SU-DHL-6 (cell line): ENCODE results near the gene TNFAIP8L1.

Source experiments
- EZH2phosphoT487 ChIP-seq: fragments of 200-600 bp; sonication (generic), shearing (Covaris generic); conservative IDR thresholded peaks from 2 replicates; pipeline ENCODE4 v1.6.1; 2018; ENCODE audit warnings: mild to moderate bottlenecking, antibody characterized with exemption, low read length, moderate library complexity, mixed read lengths
- TF ChIP-seq, protein P1 (sequence below): fragments of 200-600 bp; sonication (generic); IDR thresholded peaks from one replicate; pipeline ENCODE4 v1.5.1; 2017; ENCODE audit warnings: antibody characterized with exemption, mild to moderate bottlenecking, low read length, moderate library complexity; ENCODE audit not compliant: insufficient read depth, poor library complexity, severe bottlenecking

DNA sequence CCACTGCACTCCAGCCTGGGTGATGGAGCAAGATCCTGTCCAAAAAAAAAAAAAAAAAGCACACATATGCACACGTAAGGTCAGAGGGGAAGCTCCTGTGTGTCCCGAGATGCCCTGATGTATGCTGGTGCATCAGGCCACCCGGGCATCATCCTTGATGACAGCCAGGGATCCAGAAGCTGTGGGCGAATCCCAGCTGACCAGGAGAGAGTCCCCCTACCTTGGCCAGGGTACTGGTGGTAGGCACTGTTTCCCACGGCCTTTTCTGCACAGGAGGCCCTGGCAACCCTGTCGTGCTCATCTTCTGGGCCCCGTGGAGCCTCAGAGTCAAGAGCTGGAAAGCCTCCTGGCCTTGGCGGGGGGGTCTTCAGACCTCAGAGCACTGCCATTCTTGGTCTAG is 16.8 kb downstream of the TNFAIP8L1 start:
- TF ChIP-seq, protein P1, sequence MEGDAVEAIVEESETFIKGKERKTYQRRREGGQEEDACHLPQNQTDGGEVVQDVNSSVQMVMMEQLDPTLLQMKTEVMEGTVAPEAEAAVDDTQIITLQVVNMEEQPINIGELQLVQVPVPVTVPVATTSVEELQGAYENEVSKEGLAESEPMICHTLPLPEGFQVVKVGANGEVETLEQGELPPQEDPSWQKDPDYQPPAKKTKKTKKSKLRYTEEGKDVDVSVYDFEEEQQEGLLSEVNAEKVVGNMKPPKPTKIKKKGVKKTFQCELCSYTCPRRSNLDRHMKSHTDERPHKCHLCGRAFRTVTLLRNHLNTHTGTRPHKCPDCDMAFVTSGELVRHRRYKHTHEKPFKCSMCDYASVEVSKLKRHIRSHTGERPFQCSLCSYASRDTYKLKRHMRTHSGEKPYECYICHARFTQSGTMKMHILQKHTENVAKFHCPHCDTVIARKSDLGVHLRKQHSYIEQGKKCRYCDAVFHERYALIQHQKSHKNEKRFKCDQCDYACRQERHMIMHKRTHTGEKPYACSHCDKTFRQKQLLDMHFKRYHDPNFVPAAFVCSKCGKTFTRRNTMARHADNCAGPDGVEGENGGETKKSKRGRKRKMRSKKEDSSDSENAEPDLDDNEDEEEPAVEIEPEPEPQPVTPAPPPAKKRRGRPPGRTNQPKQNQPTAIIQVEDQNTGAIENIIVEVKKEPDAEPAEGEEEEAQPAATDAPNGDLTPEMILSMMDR, result no peak
- no peak for TF ChIP-seq EZH2phosphoT487
